NCI-H1048 (cell line): Measurements from ENCODE around the gene MBIP.

ENCODE experiments used
- DNase-seq: peaks from one replicate; lab custom pipeline; 2025; lab: John Stamatoyannopoulos, UW

MBIP gene

GRCh38 chr14:36260970-36261640 is 59.3 kb downstream of the MBIP start:
- DNase-seq, result no peak

- DNase-seq, result no peak
These were observed 62.2 kb downstream of the MBIP start for GRCh38 chr14:36258241-36258640.

- DNase-seq, result no peak
These were observed 64.2 kb downstream of the MBIP start for GRCh38 chr14:36256126-36256801.

- no peak for DNase-seq
These were observed 66.3 kb downstream of the MBIP start for GRCh38 chr14:36254020-36254624.
